Endothelial cell of umbilical vein (primary cell): ENCODE results near the gene DDX39A. TPM values are rescaled to one million over a fixed set of nuclear protein-coding genes. Genes with fewer than 3 reads are reported as not detected.

Experiments
- BruUV-seq: library from RNA; stranded (reverse); fragments of 400-500 nt; replicated peaks from 2 replicates; lab custom pipeline; 2021; lab: Mats Ljungman, UMichigan
- CTCF ChIA-PET: fragments of 300-600, 350-600 bp; sonication (Branson Sonifier 250); formaldehyde crosslinking; loops from one replicate; lab custom pipeline; 2021; ENCODE audit warnings: antibody characterized with exemption, inconsistent platforms; lab: Charles Lee
- POLR2A ChIA-PET: fragments of 300-600, 350-600 bp; sonication (Branson Sonifier 250); formaldehyde crosslinking; loops from one replicate; lab custom pipeline; 2021; ENCODE audit warnings: antibody characterized with exemption, inconsistent platforms; lab: Charles Lee
- DNase-seq: peaks from one replicate; pipeline ENCODE4 v3.0.0-alpha.2; 2011; ENCODE audit warnings: low read depth, low spot score
- FAIRE-seq: peaks from 2 replicates; lab custom pipeline; 2011; peaks lifted over from hg19 to GRCh38; lab: Jason Lieb, UNC
- H2AFZ ChIP-seq: 2 replicates; pipeline ENCODE4 v1.6.0; 2012; ENCODE audit warnings: low read depth, low read length, control low read depth, inconsistent platforms
- H3K27ac ChIP-seq: 2 replicates; pipeline ENCODE4 v1.5.1; 2011; ENCODE audit warnings: low read depth, mild to moderate bottlenecking, control low read depth, low read length, moderate library complexity; ENCODE audit not compliant: insufficient read depth
- H3K27me3 ChIP-seq, 2 experiments: 2 replicates each; pipeline versions ENCODE4 v1.6.0 to v1.6.1; 2011; ENCODE audit warnings: low read length in 2 of 2, mixed read lengths in 1 of 2; ENCODE audit not compliant: control insufficient read depth in 2 of 2, insufficient read depth in 2 of 2
- H3K36me3 ChIP-seq, 2 experiments: 2 replicates in 1 of 2; 3 replicates in 1 of 2; pipeline ENCODE4 v1.5.1; 2011; ENCODE audit warnings: low read length in 2 of 2, mild to moderate bottlenecking in 1 of 2, moderate library complexity in 1 of 2; ENCODE audit not compliant: control insufficient read depth in 2 of 2, insufficient read depth in 2 of 2; ENCODE audit errors: extremely low read depth in 1 of 2
- H3K4me1 ChIP-seq: 3 replicates; pipeline ENCODE4 v1.5.1; 2011; ENCODE audit warnings: mild to moderate bottlenecking, low read length; ENCODE audit not compliant: control insufficient read depth, insufficient read depth; ENCODE audit errors: extremely low read depth
- H3K4me2 ChIP-seq: 2 replicates; pipeline ENCODE4 v1.6.1; 2011; ENCODE audit warnings: low read length, control low read depth, mixed read lengths; ENCODE audit not compliant: insufficient read depth
- H3K4me3 ChIP-seq, 3 experiments: fragments of 200-600 bp in 1 of 3; sonication (generic), shearing (Covaris generic) in 1 of 3; replicated peaks in 1 of 3; 2 replicates each; pipeline ENCODE4 v1.5.1; 2011 to 2016; ENCODE audit warnings: control low read depth in 3 of 3, low read length in 3 of 3, mild to moderate bottlenecking in 2 of 3, inconsistent platforms in 1 of 3, low read depth in 1 of 3, moderate library complexity in 1 of 3; ENCODE audit not compliant: insufficient read depth in 1 of 3
- H3K79me2 ChIP-seq: 2 replicates; pipeline ENCODE4 v1.6.0; 2012; ENCODE audit warnings: low read length, inconsistent platforms; ENCODE audit not compliant: control insufficient read depth, insufficient read depth
- H3K9ac ChIP-seq: replicated peaks from 2 replicates; pipeline ENCODE3; 2011; ENCODE audit warnings: low read length, control low read depth; ENCODE audit not compliant: insufficient read depth; ENCODE audit errors: extremely low read depth
- H3K9me1 ChIP-seq: replicated peaks from 3 replicates; pipeline ENCODE4 v1.6.0; 2011; ENCODE audit warnings: mild to moderate bottlenecking, low read length; ENCODE audit not compliant: control insufficient read depth, insufficient read depth; ENCODE audit errors: extremely low read depth
- H3K9me3 ChIP-seq: replicated peaks from 2 replicates; pipeline ENCODE4 v1.5.1; 2012; ENCODE audit warnings: low read length, inconsistent platforms; ENCODE audit not compliant: control insufficient read depth, insufficient read depth
- H4K20me1 ChIP-seq: replicated peaks from 2 replicates; pipeline ENCODE3; 2011; ENCODE audit warnings: mild to moderate bottlenecking, low read length; ENCODE audit not compliant: control insufficient read depth, insufficient read depth; ENCODE audit errors: extremely low read depth
- CTCF ChIP-seq, 2 donors: IDR thresholded peaks; 1 replicate in 1 of 2; 2 replicates in 1 of 2; pipeline ENCODE4 v1.5.1; 2011; ENCODE audit warnings: low read length in 2 of 2, mild to moderate bottlenecking in 2 of 2, moderate library complexity in 2 of 2, control low read depth in 1 of 2, inconsistent platforms in 1 of 2, low read depth in 1 of 2; ENCODE audit not compliant: insufficient read depth in 1 of 2; ENCODE audit errors: extremely low read depth in 1 of 2
- EZH2 ChIP-seq: IDR thresholded peaks from 2 replicates; pipeline ENCODE4 v1.6.1; 2012; ENCODE audit warnings: borderline replicate concordance, low read depth, mild to moderate bottlenecking, moderate library complexity, low read length, inconsistent platforms; ENCODE audit not compliant: severe bottlenecking
- FOS ChIP-seq: IDR thresholded peaks from 2 replicates; pipeline ENCODE4 v1.6.1; 2011; ENCODE audit warnings: mild to moderate bottlenecking, low read length, moderate library complexity, borderline replicate concordance; ENCODE audit not compliant: insufficient read depth
- GATA2 ChIP-seq: IDR thresholded peaks from 2 replicates; pipeline ENCODE4 v1.7.0; 2011; ENCODE audit warnings: low read depth, mild to moderate bottlenecking, moderate library complexity, mixed read lengths, low read length; ENCODE audit not compliant: insufficient read length, insufficient read depth
- JUN ChIP-seq: IDR thresholded peaks from 2 replicates; pipeline ENCODE4 v1.6.1; 2011; ENCODE audit warnings: borderline replicate concordance, low read depth; ENCODE audit not compliant: insufficient read length, insufficient read depth
- MAX ChIP-seq: IDR thresholded peaks from 2 replicates; pipeline ENCODE4 v1.6.1; 2011; ENCODE audit not compliant: insufficient read depth, insufficient read length
- MYC ChIP-seq: IDR thresholded peaks from one replicate; pipeline ENCODE4 v1.6.1; 2011; ENCODE audit warnings: mild to moderate bottlenecking, low read depth, low read length
- POLR2A ChIP-seq: IDR thresholded peaks from 2 replicates; pipeline ENCODE4 v1.6.1; 2012; ENCODE audit warnings: low read depth, mild to moderate bottlenecking, control low read depth, low read length
- POLR2AphosphoS5 ChIP-seq: IDR thresholded peaks from 2 replicates; pipeline ENCODE4 v1.6.1; 2012; ENCODE audit warnings: low read depth, mild to moderate bottlenecking, control low read depth, low read length, moderate library complexity; ENCODE audit not compliant: insufficient read depth
- dilution Hi-C: fragments of 300-500 bp; cut with MboI; formaldehyde crosslinking; loops from one replicate; pipeline ENCODE4 v1.15.0; 2019; ENCODE audit warnings: low sequenced_read_pairs; ENCODE audit not compliant: extremely low pct_ligation_motif_present
- intact Hi-C: fragments of 100-400 bp; cut with micrococcal nuclease; formaldehyde crosslinking; loops from one replicate; pipeline ENCODE4 v1.10.0; 2022
- polyA plus RNA-seq, 4 experiments: library from polyadenylated mRNA; depleted of rRNA in 3 of 4; stranded (reverse) in 3 of 4; unstranded in 1 of 4; fragments of >200 nt; gene quantifications; 2 replicates each; pipeline versions ENCODE4 v1.2.1 to v1.2.3, GENCODE V29; 2011 to 2012; ENCODE audit warnings: missing spikeins in 1 of 4
- total RNA-seq: library from RNA; stranded (reverse); gene quantifications from 2 replicates; pipeline ENCODE4 v1.2.3, GENCODE V29; 2021

Gene DDX39A
- total and polyA plus RNA-seq, 2 donors (not counting 3 experiments of a cell fraction or from before 2014, with no cell fraction given), result 157 to 158 TPM

- Histone ChIP-seq H3K9me3 (no peaks in the 10 kb centered on the region), H3K9ac (no peak overlapping the region), H3K4me2 (no peak overlapping the region), H2AFZ (no peak overlapping the region), H3K36me3 (no peaks in the 10 kb centered on the region), H3K79me2 (no peaks in the 10 kb centered on the region), H3K4me1 (peaks cover 5% of the 10 kb centered on the region), H3K27me3 (no peaks in the 10 kb centered on the region), H4K20me1 (no peaks in the 10 kb centered on the region), H3K4me3 (no peak overlapping the region), H3K27ac (no peak overlapping the region), H3K9me1 (no peaks in the 10 kb centered on the region)
- TF ChIP-seq POLR2A, result no peak
- no peak for TF ChIP-seq CTCF (IDR thresholded peaks at IDR 0.05; ENCODE audit: extremely low read depth in 1 of 2, insufficient read depth in 1 of 2, low read depth in 1 of 2, low read length in 2 of 2)
- TF ChIP-seq MAX, result no peak
- no peak for TF ChIP-seq GATA2
- no peak for TF ChIP-seq EZH2
- TF ChIP-seq MYC, result no peak
- no peak for TF ChIP-seq JUN
- no peak for TF ChIP-seq FOS
- no peak for TF ChIP-seq POLR2AphosphoS5
- no peak for FAIRE-seq
- POLR2A ChIA-PET, result no interaction called here
- dilution Hi-C loops (no loop called here), intact Hi-C loops (no loop called here)
- no peak for DNase-seq
- BruUV-seq, result no TSS peak
- CTCF ChIA-PET, result interaction anchor here (0.8 to 1.4 kb wide), 2 partner anchors 19 to 150 kb away, joined by 3 to 7 read pairs; no protein-coding TSS in a partner anchor
Measured at GRCh38 chr19:14367016-14367415, 52.1 kb downstream of the DDX39A start.
